Left lung (tissue), 10 donors: ENCODE results near the gene SLC36A2. TPM values are rescaled to one million over a fixed set of nuclear protein-coding genes. Genes with fewer than 3 reads are reported as not detected.

Experiments used
- ATAC-seq: fragments of 200-7000 bp; cut with Tn5 transposase; one replicate; pipeline ENCODE4 v1.9.1; 2020; ENCODE audit warnings: moderate library complexity
- DNase-seq, 4 donors: peaks; one replicate each; pipeline ENCODE4 v3.0.0-alpha.2; 2013 to 2020
- H3K27ac ChIP-seq, 2 donors: fragments of 200-600 bp; sonication (generic) in 1 of 2; one replicate each; pipeline versions ENCODE4 v1.5.0 to v1.8.0; 2020 to 2021
- H3K27me3 ChIP-seq, 2 donors: fragments of 200-600 bp; sonication (generic) in 1 of 2; one replicate each; pipeline versions ENCODE4 v1.5.0 to v1.8.0; 2020 to 2021
- H3K36me3 ChIP-seq, 2 donors: fragments of 200-600 bp; sonication (generic) in 1 of 2; one replicate each; pipeline versions ENCODE4 v1.5.0 to v1.8.0; 2020 to 2021
- H3K4me1 ChIP-seq, 2 donors: fragments of 200-600 bp; one replicate each; pipeline ENCODE4 v1.8.0; 2021
- H3K4me3 ChIP-seq, 2 donors: fragments of 200-600 bp; sonication (generic) in 1 of 2; one replicate each; pipeline versions ENCODE4 v1.5.0 to v1.8.0; 2020 to 2021; ENCODE audit warnings: mild to moderate bottlenecking in 1 of 2
- H3K9me3 ChIP-seq, 2 donors: fragments of 200-600 bp; sonication (generic) in 1 of 2; one replicate each; pipeline versions ENCODE4 v1.5.0 to v1.8.0; 2020 to 2021
- CTCF ChIP-seq, 2 donors: fragments of 200-600 bp; sonication (generic) in 1 of 2; IDR thresholded peaks; one replicate each; pipeline versions ENCODE4 v1.5.0 to v1.8.0; 2021; ENCODE audit warnings: antibody characterized with exemption in 2 of 2
- intact Hi-C, 2 donors: fragments of 100-400 bp; cut with DNase I; formaldehyde crosslinking; loops; one replicate each; pipeline versions ENCODE4 v1.11.2 to v1.14.2; 2022
- polyA plus RNA-seq, 6 donors: library from polyadenylated mRNA; unstranded; fragments of 120-200 nt; gene quantifications; one replicate each; pipeline ENCODE4 v1.2.1, GENCODE V29; 2013; ENCODE audit not compliant: insufficient read length in 6 of 6
- total RNA-seq, 2 donors: library from RNA; stranded (reverse); fragmentation: NEBNext Ultra II Directional; extraction: Animal tissue kit (Norgen Biotek cat#: 25700); gene quantifications; one replicate each; pipeline ENCODE4 v1.2.1, GENCODE V29; 2021
- donor health status: DM: no; HTN: yes; CAD: no.
- donor health status: DM: no; HTN: no; CAD: no.

SLC36A2 gene
- total and polyA plus RNA-seq, 8 donors, result 0.08 to 0.18 (median 0.11) TPM; not detected in 3

- no peak for TF ChIP-seq CTCF (IDR thresholded peaks at IDR 0.05)
- intact Hi-C loops, result no loop called here
- H3K9me3 ChIP-seq, result no peaks in the 10 kb centered on the region
- no peak overlapping the region for H3K4me3 ChIP-seq
- ATAC-seq (peak; percentile 38), DNase-seq (peak in 1 of 4 donors; percentile 35)
- H3K4me1 ChIP-seq, result no peaks in the 10 kb centered on the region
- H3K36me3 ChIP-seq, result no peaks in the 10 kb centered on the region
- no peaks in the 10 kb centered on the region for H3K27me3 ChIP-seq
- no peak overlapping the region for H3K27ac ChIP-seq
Observed at GRCh38 chr5:151318850-151319732, 28.3 kb downstream of the SLC36A2 start.

GRCh38 chr5:151317871-151318270 lies 29.5 kb downstream of the SLC36A2 start:
- TF ChIP-seq CTCF (IDR thresholded peaks at IDR 0.05), result no peak
- Histone ChIP-seq H3K4me1 (no peaks in the 10 kb centered on the region), H3K4me3 (no peak overlapping the region)

GRCh38 chr5:151315998-151316597 lies 31.3 kb downstream of the SLC36A2 start:
- intact Hi-C loops, result no loop called here
- Histone ChIP-seq H3K9me3 (no peaks in the 10 kb centered on the region), H3K36me3 (no peaks in the 10 kb centered on the region), H3K4me1 (no peaks in the 10 kb centered on the region), H3K27me3 (no peaks in the 10 kb centered on the region), H3K4me3 (no peak overlapping the region), H3K27ac (no peak overlapping the region)
- ATAC-seq (peak; percentile 96), DNase-seq (peak; percentile 48 to 86 (median 72))
- peak; percentile 78 to 95 for TF ChIP-seq CTCF (IDR thresholded peaks at IDR 0.05)

More at GRCh38 chr5:151317871-151318270, 29.5 kb downstream of the SLC36A2 start:
- H3K36me3 ChIP-seq, result no peaks in the 10 kb centered on the region
- DNase-seq (no peak), ATAC-seq (no peak)
- intact Hi-C loops, result no loop called here
- H3K9me3 ChIP-seq, result no peaks in the 10 kb centered on the region
- no peaks in the 10 kb centered on the region for H3K27me3 ChIP-seq
- no peak overlapping the region for H3K27ac ChIP-seq

- H3K27me3 ChIP-seq, result no peaks in the 10 kb centered on the region
- DNase-seq (no peak), ATAC-seq (no peak)
- intact Hi-C loops, result no loop called here
- no peak overlapping the region for H3K4me3 ChIP-seq
- no peak overlapping the region for H3K27ac ChIP-seq
- TF ChIP-seq CTCF (IDR thresholded peaks at IDR 0.05), result no peak
- H3K36me3 ChIP-seq, result no peaks in the 10 kb centered on the region
- no peaks in the 10 kb centered on the region for H3K9me3 ChIP-seq
- H3K4me1 ChIP-seq, result no peaks in the 10 kb centered on the region
Observed at GRCh38 chr5:151313357-151313756, 34.0 kb downstream of the SLC36A2 start.

- no peak for TF ChIP-seq CTCF (IDR thresholded peaks at IDR 0.05)
- H3K4me3 ChIP-seq, result no peak overlapping the region
- H3K4me1 ChIP-seq, result no peaks in the 10 kb centered on the region
- intact Hi-C loops, result no loop called here
- H3K9me3 ChIP-seq, result no peaks in the 10 kb centered on the region
- ATAC-seq, result no peak
- DNase-seq, result no peak
- no peaks in the 10 kb centered on the region for H3K27me3 ChIP-seq
- no peaks in the 10 kb centered on the region for H3K36me3 ChIP-seq
- H3K27ac ChIP-seq, result no peak overlapping the region
Observed at GRCh38 chr5:151312756-151313324, 34.5 kb downstream of the SLC36A2 start.
